ENCODE measurements around the gene KRTAP9-8. TPM values are rescaled to one million over a fixed set of nuclear protein-coding genes. Genes with fewer than 3 reads are reported as not detected.

KRTAP9-8 gene
- total and polyA plus RNA-seq, 12 donors, result not detected

DNA sequence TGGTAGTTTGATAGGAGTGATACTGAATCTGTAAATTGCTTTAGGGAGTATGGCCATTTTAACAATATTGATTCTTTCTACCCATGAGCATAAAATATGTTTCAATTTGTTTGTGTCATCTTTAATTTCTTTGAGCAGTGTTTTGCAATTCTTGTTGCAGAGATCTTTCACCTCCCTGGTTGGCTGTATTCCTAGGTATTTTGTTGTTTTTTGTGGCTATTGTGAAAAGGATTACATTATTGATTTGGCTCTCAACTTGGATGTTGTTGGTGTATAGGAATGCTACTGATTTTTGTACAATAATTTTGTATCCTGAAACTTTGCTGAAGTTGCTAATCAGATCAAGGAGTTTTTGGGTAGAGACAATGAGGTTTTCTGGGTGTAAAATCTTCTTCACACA lies 20.6 kb downstream of the KRTAP9-8 start:
- no peaks in the 10 kb centered on the region for H3K36me3 ChIP-seq (replicated peaks in 1 of 2)
- no peak overlapping the region for H3K4me3 ChIP-seq
- H3K27me3 ChIP-seq, result peaks cover 6% of the 10 kb centered on the region
- H3K4me1 ChIP-seq (replicated peaks in 1 of 2), result no peaks in the 10 kb centered on the region
- no peak for DNase-seq
- no peak overlapping the region for H3K27ac ChIP-seq
- TF ChIP-seq POLR2A (IDR thresholded peaks at IDR 0.05), result no peak
- TF ChIP-seq, protein P1, sequence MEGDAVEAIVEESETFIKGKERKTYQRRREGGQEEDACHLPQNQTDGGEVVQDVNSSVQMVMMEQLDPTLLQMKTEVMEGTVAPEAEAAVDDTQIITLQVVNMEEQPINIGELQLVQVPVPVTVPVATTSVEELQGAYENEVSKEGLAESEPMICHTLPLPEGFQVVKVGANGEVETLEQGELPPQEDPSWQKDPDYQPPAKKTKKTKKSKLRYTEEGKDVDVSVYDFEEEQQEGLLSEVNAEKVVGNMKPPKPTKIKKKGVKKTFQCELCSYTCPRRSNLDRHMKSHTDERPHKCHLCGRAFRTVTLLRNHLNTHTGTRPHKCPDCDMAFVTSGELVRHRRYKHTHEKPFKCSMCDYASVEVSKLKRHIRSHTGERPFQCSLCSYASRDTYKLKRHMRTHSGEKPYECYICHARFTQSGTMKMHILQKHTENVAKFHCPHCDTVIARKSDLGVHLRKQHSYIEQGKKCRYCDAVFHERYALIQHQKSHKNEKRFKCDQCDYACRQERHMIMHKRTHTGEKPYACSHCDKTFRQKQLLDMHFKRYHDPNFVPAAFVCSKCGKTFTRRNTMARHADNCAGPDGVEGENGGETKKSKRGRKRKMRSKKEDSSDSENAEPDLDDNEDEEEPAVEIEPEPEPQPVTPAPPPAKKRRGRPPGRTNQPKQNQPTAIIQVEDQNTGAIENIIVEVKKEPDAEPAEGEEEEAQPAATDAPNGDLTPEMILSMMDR (IDR thresholded peaks at IDR 0.05), result no peak
- H3K9me3 ChIP-seq (replicated peaks in 1 of 3), result no peaks in the 10 kb centered on the region
- intact Hi-C loops (cut with DNase I), result no loop called here

DNA sequence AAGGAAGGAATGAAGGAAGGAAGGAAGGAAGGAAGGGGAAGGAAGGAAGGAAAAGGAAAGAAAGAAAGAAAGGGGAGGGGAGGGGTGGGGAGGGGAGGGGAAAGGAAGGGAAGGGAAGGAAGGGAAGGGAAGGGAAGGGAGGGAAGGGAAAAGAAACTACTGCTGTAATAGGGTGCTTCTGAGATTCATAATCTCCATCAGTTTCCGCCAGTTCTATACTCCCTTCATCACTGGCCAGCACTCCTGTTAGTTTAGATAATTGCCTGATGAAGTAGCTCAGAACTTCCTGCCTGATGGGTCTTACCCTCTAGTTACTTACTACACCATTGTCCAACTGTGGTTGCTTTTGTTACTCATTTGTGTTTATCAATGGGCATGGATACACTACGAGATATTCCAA lies 25.4 kb downstream of the KRTAP9-8 start:
- no peaks in the 10 kb centered on the region for H3K9me3 ChIP-seq (replicated peaks in 1 of 3)
- no peak overlapping the region for H3K4me3 ChIP-seq
- no peaks in the 10 kb centered on the region for H3K36me3 ChIP-seq (replicated peaks in 1 of 2)
- no peak overlapping the region for H3K27ac ChIP-seq
- TF ChIP-seq, protein P1 (IDR thresholded peaks at IDR 0.05), result no peak
- no peak for TF ChIP-seq POLR2A (IDR thresholded peaks at IDR 0.05)
- H3K4me1 ChIP-seq (replicated peaks in 1 of 2), result no peaks in the 10 kb centered on the region
- H3K27me3 ChIP-seq, result peaks cover 6% of the 10 kb centered on the region
- DNase-seq, result no peak
- intact Hi-C loops (cut with DNase I), result no loop called here
- WGBS, 4 donors, result 58 to 70% (median 61%) methylated on average over 2 of the region's 2 CpGs

DNA sequence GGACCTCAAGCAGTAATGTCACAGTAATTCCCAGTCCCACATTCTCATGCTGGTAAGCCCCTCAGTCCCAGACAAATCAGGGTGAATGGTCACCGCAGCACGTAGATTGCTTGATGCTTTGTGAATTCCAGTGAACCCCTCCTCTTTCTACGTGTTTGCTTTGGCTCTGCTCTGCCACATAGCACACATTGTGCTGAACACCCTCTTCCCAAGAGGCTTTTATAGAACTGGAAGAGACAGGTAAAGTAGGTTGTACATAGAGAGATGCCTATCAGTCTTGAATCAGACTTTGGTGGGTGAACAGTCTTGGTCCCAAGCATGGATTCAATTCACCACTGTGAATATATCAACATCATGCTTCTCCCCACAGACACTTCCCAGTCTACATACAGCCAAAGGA lies 26.8 kb downstream of the KRTAP9-8 start:
- H3K4me1 ChIP-seq (replicated peaks in 1 of 2), result no peaks in the 10 kb centered on the region
- H3K27me3 ChIP-seq, result no peaks in the 10 kb centered on the region
- 62 to 73% (median 70%) methylated on average over 3 of the region's 3 CpGs for WGBS, 4 donors
- no peaks in the 10 kb centered on the region for H3K9me3 ChIP-seq (replicated peaks in 1 of 3)
- no peak overlapping the region for H3K4me3 ChIP-seq
- no peak for DNase-seq
- TF ChIP-seq, protein P1 (IDR thresholded peaks at IDR 0.05), result no peak
- no peak for TF ChIP-seq POLR2A (IDR thresholded peaks at IDR 0.05)
- intact Hi-C loops (cut with DNase I), result no loop called here
- H3K27ac ChIP-seq, result no peak overlapping the region
- no peaks in the 10 kb centered on the region for H3K36me3 ChIP-seq (replicated peaks in 1 of 2)

DNA sequence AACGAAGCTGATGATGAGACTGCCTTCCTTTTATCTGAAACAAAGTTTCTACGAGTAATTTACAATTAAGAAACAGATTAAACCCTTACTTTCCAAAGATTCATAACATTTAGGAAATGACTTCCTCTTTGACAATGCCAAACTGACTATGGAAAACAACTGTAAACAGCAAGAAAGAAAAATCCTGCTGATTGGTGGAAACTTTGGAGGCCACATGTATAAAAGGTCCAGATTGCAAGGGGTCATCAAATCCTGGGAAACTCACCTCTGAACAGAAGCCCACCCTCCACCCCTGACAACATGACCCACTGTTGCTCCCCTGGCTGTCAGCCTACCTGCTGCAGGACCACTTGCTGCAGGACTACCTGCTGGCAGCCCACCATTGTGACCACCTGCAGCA lies 27.3 kb downstream of the KRTAP9-8 start, which contains the start of gene KRTAP9-6:
TSS of gene KRTAP9-6 (plus strand) at position 301 of the 400 bp plus-strand sequence. CDS start at position 301, 0 bp downstream.
- 40 to 54% (median 51%) methylated on average over 2 of the region's 2 CpGs for WGBS, 4 donors
- intact Hi-C loops (cut with DNase I), result no loop called here

More for the DNA sequence above, 27.3 kb downstream of the KRTAP9-8 start, which contains the start of gene KRTAP9-6:
- Histone ChIP-seq H3K4me3 (no peak within 1 kb of the TSS), H3K9me3 (replicated peaks in 1 of 3) (no peaks in the 10 kb centered on the region), H3K27me3 (no peaks in the 10 kb centered on the region), H3K27ac (no peak within 1 kb of the TSS), H3K4me1 (replicated peaks in 1 of 2) (no peaks in the 10 kb centered on the region), H3K36me3 (replicated peaks in 1 of 2) (no peaks in the 10 kb centered on the region)
- DNase-seq, result no peak
- no peak for TF ChIP-seq POLR2A (IDR thresholded peaks at IDR 0.05)
- TF ChIP-seq, protein P1 (IDR thresholded peaks at IDR 0.05), result no peak

Data from adrenal gland (tissue), 12 donors.